ENCODE results near the gene EXOSC2. TPM values are rescaled to one million over a fixed set of nuclear protein-coding genes. Genes with fewer than 3 reads are reported as not detected.
A peak's percentile ranks its signal among the peaks of the same experiment; 100 is the strongest.

The EXOSC2 gene
- total and polyA plus RNA-seq, 9 donors, result 14.7 to 40.1 (median 33.1) TPM

- TF ChIP-seq EP300 (IDR thresholded peaks at IDR 0.05), result no peak
- TF ChIP-seq POLR2A (IDR thresholded peaks at IDR 0.05), result no peak
- TF ChIP-seq CTCF (IDR thresholded peaks at IDR 0.05), result no peak
- intact Hi-C loops (cut with DNase I), result loop anchor here in 2 of 4 donors (5.0 to 10.0 kb wide), 2 partner anchors 239 to 341 kb away; no protein-coding TSS in a partner anchor
- no peaks in the 10 kb centered on the region for H3K4me1 ChIP-seq (ENCODE audit: insufficient read depth)
- WGBS, 3 donors, result 60 to 64% (median 64%) methylated on average over 7 of the region's 7 CpGs
- no peak overlapping the region for H3K27ac ChIP-seq
- no peak overlapping the region for H3K4me3 ChIP-seq
- no peaks in the 10 kb centered on the region for H3K27me3 ChIP-seq
- DNase-seq, result no peak
- H3K9me3 ChIP-seq, result no peaks in the 10 kb centered on the region
- no peaks in the 10 kb centered on the region for H3K36me3 ChIP-seq
These were observed 9.9 kb downstream of the EXOSC2 start for GRCh38 chr9:130703501-130703900.

GRCh38 chr9:130707225-130707976 lies 13.8 kb downstream of the EXOSC2 start:
- peak; percentile 44 to 80 (median 61) for DNase-seq
- intact Hi-C loops (cut with DNase I), result loop anchor here in 3 of 4 donors (5.0 to 10.0 kb wide), 4 partner anchors 155 to 337 kb away; partner anchors contain the start of gene FIBCD1 (in 1 of the 3)

GRCh38 chr9:130710822-130711352 lies 17.3 kb downstream of the EXOSC2 start:
- intact Hi-C loops (cut with DNase I), result loop anchor here in 3 of 4 donors (2.0 to 10.0 kb wide), 3 partner anchors 54 to 152 kb away; no protein-coding TSS in a partner anchor
- H3K4me1 ChIP-seq (ENCODE audit: insufficient read depth), result peaks cover 2% of the 10 kb centered on the region
- DNase-seq, result no peak
- no peaks in the 10 kb centered on the region for H3K27me3 ChIP-seq
- H3K27ac ChIP-seq, result no peak overlapping the region
- no peaks in the 10 kb centered on the region for H3K36me3 ChIP-seq
- H3K4me3 ChIP-seq, result no peak overlapping the region
- no peaks in the 10 kb centered on the region for H3K9me3 ChIP-seq
- 65 to 75% (median 69%) methylated on average over 8 of the region's 8 CpGs for WGBS, 3 donors
- no peak for TF ChIP-seq CTCF (IDR thresholded peaks at IDR 0.05)
- TF ChIP-seq EP300 (IDR thresholded peaks at IDR 0.05), result no peak
- no peak for TF ChIP-seq POLR2A (IDR thresholded peaks at IDR 0.05)

More at GRCh38 chr9:130707225-130707976, 13.8 kb downstream of the EXOSC2 start:
- Histone ChIP-seq H3K4me3 (no peak overlapping the region), H3K36me3 (no peaks in the 10 kb centered on the region), H3K27me3 (no peaks in the 10 kb centered on the region), H3K27ac (no peak overlapping the region), H3K9me3 (no peaks in the 10 kb centered on the region), H3K4me1 (ENCODE audit: insufficient read depth) (no peaks in the 10 kb centered on the region)
- TF ChIP-seq CTCF (IDR thresholded peaks at IDR 0.05) (peak; percentile 66 to 80 (median 75)), EP300 (IDR thresholded peaks at IDR 0.05) (no peak)
- WGBS, 3 donors, result 49 to 55% (median 51%) methylated on average over 9 of the region's 9 CpGs

- Histone ChIP-seq H3K27ac (no peak overlapping the region), H3K4me1 (ENCODE audit: insufficient read depth) (peaks cover 2% of the 10 kb centered on the region), H3K36me3 (no peaks in the 10 kb centered on the region), H3K4me3 (no peak overlapping the region), H3K9me3 (no peaks in the 10 kb centered on the region), H3K27me3 (no peaks in the 10 kb centered on the region)
- intact Hi-C loops (cut with DNase I), result loop anchor here in 3 of 4 donors (2.0 to 10.0 kb wide), 3 partner anchors 53 to 151 kb away; no protein-coding TSS in a partner anchor
- no peak for DNase-seq
- WGBS, 3 donors, result 77 to 87% (median 84%) methylated on average over 8 of the region's 8 CpGs
- TF ChIP-seq CTCF (IDR thresholded peaks at IDR 0.05) (no peak), EP300 (IDR thresholded peaks at IDR 0.05) (no peak), POLR2A (IDR thresholded peaks at IDR 0.05) (no peak)
These were observed 17.9 kb downstream of the EXOSC2 start for GRCh38 chr9:130711469-130711868.
